Skeletal muscle tissue (tissue), 4 donors: ENCODE data around the gene UCK2. TPM values are rescaled to one million over a fixed set of nuclear protein-coding genes. Genes with fewer than 3 reads are reported as not detected.

Source experiments
- H3K27ac ChIP-seq: one replicate; pipeline ENCODE4 v1.7.0; 2013; ENCODE audit warnings: mild to moderate bottlenecking, low read depth, low read length, inconsistent platforms
- H3K27me3 ChIP-seq, 3 donors: one replicate each; pipeline ENCODE4 v1.7.0; 2013; ENCODE audit warnings: low read length in 3 of 3; ENCODE audit not compliant: control insufficient read depth in 3 of 3, insufficient read depth in 3 of 3
- H3K36me3 ChIP-seq, 3 donors: one replicate each; pipeline ENCODE4 v1.7.0; 2013; ENCODE audit warnings: low read length in 3 of 3; ENCODE audit not compliant: control insufficient read depth in 3 of 3, insufficient read depth in 3 of 3
- H3K4me1 ChIP-seq, 3 donors: one replicate each; pipeline ENCODE4 v1.7.0; 2013; ENCODE audit warnings: low read length in 3 of 3, mild to moderate bottlenecking in 3 of 3; ENCODE audit not compliant: control insufficient read depth in 3 of 3, insufficient read depth in 3 of 3
- H3K4me3 ChIP-seq, 3 donors: one replicate each; pipeline ENCODE4 v1.7.0; 2013; ENCODE audit warnings: low read length in 3 of 3
- H3K9ac ChIP-seq, 3 donors: one replicate each; pipeline ENCODE4 v1.7.0; 2013; ENCODE audit warnings: low read length in 3 of 3, mild to moderate bottlenecking in 3 of 3, moderate library complexity in 2 of 3, low read depth in 1 of 3
- H3K9me3 ChIP-seq, 3 donors: one replicate each; pipeline ENCODE4 v1.7.0; 2013; ENCODE audit warnings: low read length in 3 of 3; ENCODE audit not compliant: control insufficient read depth in 3 of 3
- total RNA-seq: library from RNA; depleted of rRNA; stranded (reverse); fragments of >200 nt; gene quantifications from one replicate; pipeline ENCODE4 v1.2.3, GENCODE V29; 2014
- donor health status: Osteomylitis.

Gene UCK2
- total RNA-seq, 1 donor from 2014 or later = 26.1 TPM

GRCh38 chr1:165860065-165860464 lies 32.7 kb downstream of the UCK2 start:
- Histone ChIP-seq H3K36me3 (no peaks in the 10 kb centered on the region), H3K9me3 (no peaks in the 10 kb centered on the region), H3K4me3 (no peak overlapping the region), H3K9ac (no peak overlapping the region), H3K4me1 (peaks cover 41 to 58% (median 49%) of the 10 kb centered on the region in 3 donors), H3K27me3 (no peaks in the 10 kb centered on the region), H3K27ac (no peak overlapping the region)

DNA sequence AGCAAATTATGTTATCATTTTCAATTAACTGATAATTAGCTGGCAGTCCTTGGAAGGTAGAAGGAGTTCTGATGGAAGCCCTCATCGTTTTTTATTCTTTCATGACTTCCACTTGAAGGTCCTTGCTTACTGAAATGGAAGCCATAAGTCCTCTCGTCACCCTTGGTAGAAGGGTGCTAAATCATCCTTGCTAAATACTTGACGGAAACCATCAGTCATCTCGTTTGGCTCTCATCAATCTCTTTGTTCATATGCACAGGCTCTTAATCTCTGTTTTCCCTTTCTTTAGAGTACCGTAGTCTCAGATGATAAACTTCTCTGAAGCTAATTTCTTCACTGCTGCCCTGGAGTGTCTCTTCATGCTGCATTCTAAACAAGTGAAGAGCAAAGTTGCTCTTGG lies 34.5 kb downstream of the UCK2 start:
- no peak overlapping the region for H3K27ac ChIP-seq
- H3K27me3 ChIP-seq = no peaks in the 10 kb centered on the region
- peaks cover 34 to 50% (median 38%) of the 10 kb centered on the region in 3 donors for H3K4me1 ChIP-seq
- peak overlapping the region in 1 of 3 donors; percentile 18 for H3K9ac ChIP-seq
- H3K4me3 ChIP-seq = no peak overlapping the region
- H3K36me3 ChIP-seq = no peaks in the 10 kb centered on the region
- H3K9me3 ChIP-seq = no peaks in the 10 kb centered on the region

GRCh38 chr1:165862448-165862847 lies 35.0 kb downstream of the UCK2 start:
- Histone ChIP-seq H3K27me3 (no peaks in the 10 kb centered on the region), H3K9ac (peak overlapping the region in 2 of 3 donors; percentile 18 to 35), H3K4me3 (peak overlapping the region in 2 of 3 donors; percentile 4 to 25), H3K9me3 (no peaks in the 10 kb centered on the region), H3K4me1 (peaks cover 28 to 44% (median 32%) of the 10 kb centered on the region in 3 donors), H3K36me3 (no peaks in the 10 kb centered on the region), H3K27ac (no peak overlapping the region)

DNA sequence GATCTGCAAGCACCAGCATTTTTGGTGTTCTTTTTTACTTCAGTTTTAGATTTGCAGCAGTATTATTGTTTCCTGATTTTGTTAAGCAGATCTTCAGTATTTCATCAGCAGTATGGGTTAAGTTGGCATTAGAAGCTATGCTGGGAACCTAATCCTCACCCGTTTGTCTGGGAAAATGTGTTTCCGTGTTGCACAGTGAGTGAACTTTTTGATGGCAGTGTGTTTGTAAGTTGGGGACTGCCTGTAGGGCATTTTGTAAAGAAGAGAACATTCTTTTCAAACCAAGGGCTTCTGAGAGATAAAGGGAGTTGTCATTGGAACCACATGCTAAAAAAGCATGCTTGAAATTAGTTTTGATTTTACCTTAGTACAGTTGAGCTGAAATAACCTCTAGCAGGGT lies 35.9 kb downstream of the UCK2 start:
- Histone ChIP-seq H3K4me1 (peaks cover 20 to 35% (median 23%) of the 10 kb centered on the region in 3 donors), H3K9me3 (no peaks in the 10 kb centered on the region), H3K9ac (no peak overlapping the region), H3K36me3 (no peaks in the 10 kb centered on the region), H3K4me3 (no peak overlapping the region), H3K27me3 (no peaks in the 10 kb centered on the region), H3K27ac (no peak overlapping the region)

- Histone ChIP-seq H3K9ac (no peak overlapping the region), H3K4me1 (peaks cover 7 to 17% (median 10%) of the 10 kb centered on the region in 3 donors), H3K4me3 (no peak overlapping the region)
Observed at GRCh38 chr1:165865633-165866340, 38.4 kb downstream of the UCK2 start.

GRCh38 chr1:165869343-165869742 lies 41.9 kb downstream of the UCK2 start:
- H3K27me3 ChIP-seq = no peaks in the 10 kb centered on the region
- no peaks in the 10 kb centered on the region for H3K36me3 ChIP-seq

More at GRCh38 chr1:165865633-165866340, 38.4 kb downstream of the UCK2 start:
- H3K27me3 ChIP-seq = no peaks in the 10 kb centered on the region
- H3K27ac ChIP-seq = no peak overlapping the region
- H3K36me3 ChIP-seq = no peaks in the 10 kb centered on the region
- no peaks in the 10 kb centered on the region for H3K9me3 ChIP-seq

DNA sequence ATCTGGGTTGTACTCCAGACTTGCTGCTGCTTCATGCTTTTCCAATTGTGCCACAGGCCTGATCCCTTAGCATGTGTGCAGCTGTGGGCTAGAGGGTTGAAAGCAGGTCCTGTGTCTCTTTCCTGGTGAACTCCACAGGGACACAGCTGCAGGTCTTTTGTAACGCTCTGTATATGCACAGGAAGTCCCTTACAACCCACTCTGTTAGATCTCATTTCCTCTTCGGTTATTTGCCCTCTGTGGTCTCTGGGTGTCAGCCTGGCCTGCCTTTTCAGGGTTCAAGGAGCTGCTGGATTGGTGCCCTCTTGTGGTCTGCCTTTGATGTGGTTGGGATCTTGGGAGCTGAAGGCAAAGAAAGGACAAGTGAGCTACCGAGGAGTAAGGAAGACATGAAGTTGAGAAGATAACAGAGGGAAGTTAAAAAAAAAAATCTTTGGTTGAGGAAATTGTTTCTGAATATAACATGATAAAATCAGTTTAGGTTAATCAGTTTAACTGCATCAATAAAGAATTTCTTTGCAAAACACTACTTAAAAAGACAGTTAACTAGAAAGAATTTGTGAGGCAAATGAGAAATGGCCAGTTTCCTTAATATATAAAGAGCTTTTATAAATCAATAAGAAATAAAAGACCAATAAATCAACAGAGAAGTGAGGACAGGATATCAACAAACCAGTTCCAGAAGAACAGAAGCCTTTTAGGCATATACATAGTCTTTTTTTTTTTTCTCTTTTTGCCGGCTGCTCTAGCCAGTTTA lies 44.1 kb downstream of the UCK2 start:
- H3K4me3 ChIP-seq = no peak overlapping the region
- H3K9me3 ChIP-seq = no peaks in the 10 kb centered on the region
- no peak overlapping the region for H3K27ac ChIP-seq
- H3K27me3 ChIP-seq = no peaks in the 10 kb centered on the region
- H3K9ac ChIP-seq = no peak overlapping the region
- no peaks in the 10 kb centered on the region for H3K36me3 ChIP-seq
- no peaks in the 10 kb centered on the region for H3K4me1 ChIP-seq

More at GRCh38 chr1:165869343-165869742, 41.9 kb downstream of the UCK2 start:
- Histone ChIP-seq H3K4me3 (no peak overlapping the region), H3K27ac (no peak overlapping the region), H3K9ac (no peak overlapping the region), H3K9me3 (no peaks in the 10 kb centered on the region), H3K4me1 (no peaks in the 10 kb centered on the region)

DNA sequence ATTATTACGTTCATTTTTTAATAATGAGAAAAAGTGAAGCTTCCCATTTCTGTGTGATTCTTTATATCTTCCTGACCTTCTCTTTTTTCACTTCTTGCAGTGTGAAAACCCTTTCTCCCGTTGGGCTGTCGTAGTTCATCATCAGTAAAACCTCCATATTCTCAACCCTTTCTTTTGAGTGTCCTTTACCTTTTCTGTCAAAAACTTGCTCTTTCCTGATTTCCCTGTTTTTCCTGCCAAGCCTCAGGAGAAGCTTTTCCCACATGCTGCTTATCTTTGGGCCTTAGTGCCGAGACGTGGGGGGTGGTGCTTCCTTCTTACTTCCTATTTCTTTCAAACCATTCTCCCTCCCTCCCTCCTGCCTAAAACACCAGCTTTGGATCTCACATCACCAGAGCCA lies 46.1 kb downstream of the UCK2 start:
- H3K27me3 ChIP-seq = no peaks in the 10 kb centered on the region
- no peaks in the 10 kb centered on the region for H3K4me1 ChIP-seq
- H3K4me3 ChIP-seq = no peak overlapping the region
- no peak overlapping the region for H3K9ac ChIP-seq
- no peaks in the 10 kb centered on the region for H3K36me3 ChIP-seq
- peaks cover 0 to 2% (median 0%) of the 10 kb centered on the region in 3 donors for H3K9me3 ChIP-seq
- H3K27ac ChIP-seq = no peak overlapping the region

- no peak overlapping the region for H3K27ac ChIP-seq
- H3K4me1 ChIP-seq = no peaks in the 10 kb centered on the region
- H3K27me3 ChIP-seq = no peaks in the 10 kb centered on the region
- no peak overlapping the region for H3K9ac ChIP-seq
- peaks cover 0 to 2% (median 0%) of the 10 kb centered on the region in 3 donors for H3K9me3 ChIP-seq
- no peaks in the 10 kb centered on the region for H3K36me3 ChIP-seq
- H3K4me3 ChIP-seq = no peak overlapping the region
Observed at GRCh38 chr1:165874643-165875042, 47.2 kb downstream of the UCK2 start.

- peaks cover 0 to 2% (median 0%) of the 10 kb centered on the region in 3 donors for H3K9me3 ChIP-seq
- H3K4me3 ChIP-seq = no peak overlapping the region
- H3K4me1 ChIP-seq = no peaks in the 10 kb centered on the region
- no peak overlapping the region for H3K9ac ChIP-seq
- no peaks in the 10 kb centered on the region for H3K36me3 ChIP-seq
- H3K27me3 ChIP-seq = no peaks in the 10 kb centered on the region
- no peak overlapping the region for H3K27ac ChIP-seq
Observed at GRCh38 chr1:165875171-165875570, 47.8 kb downstream of the UCK2 start.
